DMS 273 (cell line): ENCODE measurements around the gene TMEM123.

Source experiments
- DNase-seq: peaks from one replicate; lab custom pipeline; 2025; ENCODE audit not compliant: unreplicated experiment; lab: John Stamatoyannopoulos, UW

TMEM123 gene

GRCh38 chr11:102473543-102473942 lies 21.0 kb upstream of the TMEM123 start:
- no peak for DNase-seq

DNA sequence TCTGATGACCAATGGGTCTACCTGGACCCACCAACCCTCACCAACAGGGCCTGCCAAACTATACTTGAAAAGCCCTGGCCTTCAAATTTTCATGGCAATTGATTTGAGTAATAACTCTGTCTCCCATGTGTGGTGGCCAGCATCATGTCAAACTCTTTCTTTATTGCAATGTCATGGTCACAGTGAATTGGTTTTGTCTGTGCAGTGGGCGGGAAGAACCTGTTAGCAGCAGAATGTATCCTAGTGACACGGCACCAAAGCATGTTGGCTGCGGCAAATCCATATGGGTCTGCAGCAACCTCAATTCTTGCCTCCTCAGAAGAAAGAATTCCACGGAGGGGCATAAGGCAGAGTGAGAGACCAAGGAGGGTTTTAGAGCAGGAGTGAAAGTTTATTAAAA lies 19.6 kb upstream of the TMEM123 start:
- DNase-seq: no peak

DNA sequence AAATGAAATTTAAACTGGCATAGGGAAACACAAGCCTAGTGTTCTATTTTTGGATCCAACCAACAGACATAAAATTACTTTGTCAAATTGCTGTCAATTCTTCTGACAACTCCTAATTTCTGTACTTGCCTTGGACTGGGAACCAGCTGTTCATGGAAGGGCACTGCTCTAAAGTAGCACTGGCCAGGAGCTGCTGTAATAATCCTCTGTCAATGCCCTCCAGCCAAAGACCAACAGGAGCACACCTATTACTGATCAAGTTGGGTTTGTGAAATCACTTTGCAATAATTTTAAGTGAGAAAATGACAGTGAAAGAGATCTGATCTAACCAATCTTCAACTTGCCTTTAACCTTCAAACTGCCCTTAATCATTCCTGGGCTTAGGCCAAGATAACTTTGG lies 18.9 kb upstream of the TMEM123 start:
- DNase-seq: no peak

- DNase-seq: no peak
Measured at GRCh38 chr11:102470251-102470650, 17.7 kb upstream of the TMEM123 start.

GRCh38 chr11:102469196-102469821 lies 16.7 kb upstream of the TMEM123 start:
- no peak for DNase-seq

DNA sequence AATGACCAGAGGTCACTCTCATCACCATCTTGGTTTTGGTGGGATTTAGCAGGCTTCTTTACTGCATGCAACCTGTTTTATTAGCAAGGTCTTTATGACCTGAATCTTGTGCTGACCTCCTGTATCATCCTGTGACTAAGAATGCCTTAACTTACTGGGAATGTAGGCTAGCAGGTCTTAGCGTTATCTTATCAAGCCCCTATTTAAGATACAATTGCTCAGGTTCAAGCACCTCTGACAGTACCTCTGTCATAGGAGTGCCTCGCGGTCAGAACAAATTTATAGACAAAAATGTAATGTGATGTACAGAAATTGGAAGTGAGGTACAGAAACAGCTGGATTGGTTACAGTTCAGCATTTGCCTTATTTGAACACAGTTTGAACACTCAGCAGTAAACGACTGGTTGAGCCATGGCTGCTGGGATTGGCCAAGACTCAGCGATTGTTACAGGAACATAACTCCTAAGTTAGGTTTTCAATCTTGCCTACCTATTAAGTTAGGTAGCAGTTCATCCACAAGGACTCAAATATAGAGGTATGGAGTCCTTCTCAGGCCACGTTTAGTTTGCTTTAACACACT lies 16.1 kb upstream of the TMEM123 start:
- DNase-seq: no peak

- no peak for DNase-seq
Measured at GRCh38 chr11:102467853-102468580, 15.5 kb upstream of the TMEM123 start.

GRCh38 chr11:102467080-102467708 lies 14.6 kb upstream of the TMEM123 start:
- DNase-seq: no peak

DNA sequence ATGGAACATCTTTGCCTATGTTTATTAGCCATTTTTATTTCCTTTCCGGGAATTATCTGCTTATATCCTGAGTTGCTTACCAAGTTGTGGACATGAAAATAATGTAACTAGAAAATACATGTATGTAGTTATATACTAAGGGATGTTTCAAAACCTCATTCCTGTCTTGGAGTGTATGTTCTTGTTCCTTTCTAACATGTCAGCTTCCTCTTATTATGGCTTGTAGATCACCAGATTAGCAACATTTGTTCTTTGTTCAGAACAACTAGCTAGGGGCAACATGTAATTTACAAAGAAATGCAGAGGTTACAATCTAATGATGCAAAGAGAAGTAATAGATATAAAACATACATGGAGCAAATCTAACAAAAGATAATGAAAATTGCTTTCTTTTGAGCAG lies 13.1 kb upstream of the TMEM123 start:
- DNase-seq: no peak

DNA sequence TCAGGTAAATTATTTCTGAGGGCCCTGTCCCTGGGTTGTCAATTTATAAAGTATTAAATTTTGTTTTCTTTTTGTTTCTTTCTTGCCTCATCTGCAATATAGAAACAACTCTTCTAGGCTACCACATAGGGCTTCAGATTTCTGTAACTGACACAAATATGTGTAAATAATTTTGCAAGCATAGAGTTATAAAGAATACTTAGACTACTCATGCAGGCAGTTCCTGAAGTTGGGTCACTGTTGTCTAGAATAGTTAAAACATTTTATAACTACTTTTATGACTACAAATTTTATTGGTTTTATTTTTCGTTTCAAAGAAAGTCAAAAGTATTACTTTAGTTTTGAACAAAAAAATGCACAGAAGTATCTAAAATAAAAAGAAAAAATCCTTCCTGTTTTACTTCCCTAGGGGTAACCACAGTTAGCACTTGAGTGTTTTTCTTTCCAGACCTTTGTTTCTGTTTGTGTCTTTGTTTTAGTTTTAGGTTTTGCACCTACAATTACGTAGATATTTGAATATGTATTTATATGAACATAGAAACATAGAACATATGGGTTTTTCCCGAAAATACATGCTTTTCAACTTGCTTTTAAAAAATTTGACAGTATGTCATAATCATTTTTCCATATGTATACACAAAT lies 12.4 kb upstream of the TMEM123 start:
- DNase-seq: no peak

DNA sequence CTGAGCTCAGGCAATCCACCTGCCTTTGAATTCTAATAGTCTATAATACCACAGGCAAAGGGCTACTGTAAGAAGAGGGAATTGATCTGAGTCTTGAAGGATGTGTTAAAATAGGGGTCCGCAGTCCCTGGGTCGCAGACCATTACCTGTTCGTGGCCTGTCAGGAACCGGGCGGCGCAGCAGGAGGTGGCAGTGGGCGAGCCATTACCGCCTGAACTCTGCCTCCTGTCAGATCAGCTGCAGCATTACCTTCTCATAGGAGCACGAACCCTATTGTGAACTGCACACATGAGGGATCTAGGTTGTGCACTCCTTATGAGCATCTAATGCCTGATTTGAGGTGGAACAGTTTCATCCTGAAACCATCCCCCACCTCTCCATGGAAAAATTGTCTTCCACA lies 11.5 kb upstream of the TMEM123 start:
- no peak for DNase-seq

DNA sequence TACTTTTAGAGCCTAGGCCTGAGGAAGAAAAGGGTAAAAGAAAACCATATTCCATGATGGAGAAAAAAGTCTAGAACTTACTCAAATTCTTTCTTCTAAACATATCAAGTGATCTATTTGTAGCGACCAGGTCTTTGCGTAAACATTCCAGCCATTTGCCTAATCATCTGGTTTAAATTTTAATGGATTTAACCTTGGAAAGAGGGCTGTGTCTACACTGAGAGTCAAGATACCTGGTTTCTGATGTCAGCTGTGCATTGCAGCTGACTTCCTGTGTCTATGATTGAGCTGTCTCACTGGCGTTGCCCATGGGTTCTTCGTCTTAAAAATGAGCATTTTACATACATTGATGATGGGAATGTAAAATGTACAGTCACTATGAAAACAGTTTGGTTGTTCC lies 10.0 kb upstream of the TMEM123 start:
- no peak for DNase-seq

DNA sequence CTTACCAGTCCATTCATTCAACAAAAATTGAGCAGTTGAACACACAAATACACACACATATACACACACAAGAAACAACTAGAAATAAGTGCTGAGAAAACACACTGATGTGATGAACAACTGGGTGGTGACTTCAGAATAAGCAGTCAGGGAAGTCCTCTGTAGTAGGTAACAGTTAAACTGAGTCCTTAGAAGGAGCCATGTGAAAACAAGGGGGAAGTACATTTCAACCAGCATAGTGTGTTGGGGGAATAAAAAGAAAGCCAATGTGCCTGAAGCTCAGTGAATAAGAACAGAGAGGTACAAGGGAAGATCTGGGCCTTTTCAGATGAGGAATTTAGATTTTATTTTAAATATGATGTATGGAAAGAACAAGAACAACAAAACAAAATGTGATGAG lies 6.8 kb upstream of the TMEM123 start:
- no peak for DNase-seq

DNA sequence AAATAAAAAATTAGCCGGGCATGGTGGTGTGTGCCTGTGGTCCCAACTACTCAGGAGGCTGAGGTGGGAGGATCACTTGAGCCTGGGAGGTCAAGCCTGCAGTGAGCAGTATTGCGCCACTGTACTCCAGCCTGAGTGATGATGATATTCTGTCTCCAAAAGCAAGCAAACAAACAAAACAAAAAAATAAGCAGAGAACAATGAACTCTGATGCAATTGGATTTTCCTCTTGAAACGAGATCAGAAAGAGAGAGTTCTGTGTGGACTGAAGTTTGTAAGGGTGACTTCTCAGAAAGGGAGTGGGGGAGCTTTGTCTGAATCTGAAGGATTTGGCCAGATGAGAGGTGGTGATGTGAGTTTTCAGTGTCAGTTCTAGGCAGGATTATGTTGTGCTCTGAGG lies 6.0 kb upstream of the TMEM123 start:
- no peak for DNase-seq

GRCh38 chr11:102457865-102458264 lies 5.3 kb upstream of the TMEM123 start:
- peak; percentile 2 for DNase-seq

DNA sequence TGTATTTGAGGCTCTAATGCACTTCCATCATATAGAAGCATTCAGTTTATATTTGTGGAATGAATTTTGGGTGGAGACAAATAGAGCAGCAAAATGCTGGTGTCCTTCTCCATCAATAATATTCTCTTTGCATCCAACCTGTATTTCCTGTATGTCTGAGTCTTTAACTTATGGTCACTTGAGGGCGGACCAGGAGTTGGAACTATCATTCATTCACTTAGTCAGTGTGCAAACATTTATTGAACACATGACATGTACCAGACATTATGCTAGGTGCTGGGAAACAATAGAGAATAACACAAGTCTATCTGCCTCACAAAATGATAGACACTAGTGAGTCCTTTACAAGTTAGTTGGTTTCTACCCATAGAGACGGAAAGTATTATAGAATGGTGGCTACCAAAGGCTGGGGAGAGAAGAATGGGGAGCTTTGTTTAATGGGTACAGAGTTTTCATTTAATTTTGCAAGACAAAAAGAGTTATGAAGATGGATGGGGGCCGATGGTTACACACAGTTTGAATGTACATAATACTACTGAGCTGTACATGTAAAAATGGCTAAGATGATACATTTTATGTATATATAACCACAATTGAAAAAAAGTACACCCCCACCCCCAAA lies 4.6 kb upstream of the TMEM123 start:
- no peak for DNase-seq

DNA sequence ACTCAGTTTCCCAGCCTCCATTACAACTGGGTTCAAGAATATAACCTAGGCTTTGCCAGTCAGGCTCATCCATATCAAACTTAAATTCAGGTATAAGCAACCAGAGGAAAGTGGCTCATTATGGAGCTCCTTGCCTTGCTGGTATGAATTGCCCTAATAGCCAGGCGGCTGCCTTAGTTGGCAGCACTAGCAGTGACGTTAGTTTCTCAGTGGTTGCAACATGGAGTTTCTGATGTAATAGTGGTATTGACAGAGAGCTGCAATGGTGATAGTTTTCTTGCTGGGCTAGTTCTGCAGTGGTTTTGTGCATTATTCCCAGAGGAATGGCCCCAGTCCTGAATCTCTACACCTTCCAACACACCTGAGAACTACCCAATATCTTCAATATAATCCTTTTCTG lies 3.8 kb upstream of the TMEM123 start:
- no peak for DNase-seq

- DNase-seq: no peak
Measured at GRCh38 chr11:102453921-102454320, 1.4 kb upstream of the TMEM123 start.

DNA sequence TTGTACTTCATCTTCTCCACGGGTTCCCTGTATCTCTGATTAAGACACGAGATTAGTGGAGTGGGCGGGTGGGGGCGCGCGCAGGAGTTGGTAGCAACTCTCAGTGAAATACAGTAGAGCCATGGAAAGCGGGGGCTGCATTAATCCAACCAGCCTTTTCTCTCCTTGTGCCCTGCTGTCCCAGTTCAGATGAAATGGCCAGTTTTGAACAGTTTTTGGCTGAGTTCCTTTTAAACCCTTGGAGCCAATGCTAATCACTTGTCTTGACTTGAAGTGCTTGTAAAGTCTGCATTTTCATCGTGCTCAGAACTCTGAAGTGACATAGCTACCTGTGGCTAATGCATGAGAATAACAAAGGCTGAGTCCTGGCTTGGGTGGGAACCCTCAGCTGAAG lies 734 bp upstream of the TMEM123 start:
- peak; percentile 48 for DNase-seq

DNA sequence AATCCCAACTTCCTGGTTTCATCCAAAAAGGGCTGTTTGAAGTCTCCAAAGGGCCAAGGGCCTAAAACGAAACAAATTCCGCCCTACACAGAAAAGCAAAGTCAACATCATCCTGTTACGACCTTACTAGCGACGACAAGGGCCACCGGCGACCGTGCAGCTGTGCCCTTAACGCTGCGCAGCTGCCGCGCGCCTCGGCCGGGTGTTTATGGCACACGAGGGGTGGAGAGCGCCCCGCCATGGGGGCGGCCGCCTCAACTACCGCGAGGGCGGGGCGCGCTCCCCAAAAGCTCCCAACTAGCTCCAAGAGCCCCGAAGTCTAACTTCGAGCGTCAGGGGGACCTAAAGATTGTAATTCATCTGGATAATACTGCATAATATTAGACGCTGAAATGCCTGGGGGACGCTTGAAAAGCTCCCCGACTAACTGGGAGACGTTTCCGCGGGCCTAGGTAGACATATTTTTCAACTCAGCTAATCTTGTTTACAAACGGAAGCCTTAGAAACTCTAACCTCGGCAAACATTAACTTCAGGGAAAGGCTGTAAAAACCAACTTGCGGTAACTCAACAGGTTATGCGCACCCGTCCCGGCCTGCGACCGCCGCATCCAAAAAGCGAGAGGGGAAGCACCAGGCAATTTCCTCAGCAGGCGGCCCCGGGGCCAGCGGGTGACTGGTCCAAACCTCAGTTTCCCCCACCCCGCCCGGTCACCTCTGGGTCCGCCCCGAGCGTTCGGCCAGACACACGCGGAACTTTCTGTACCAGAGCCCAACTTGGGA lies 694 bp downstream of the TMEM123 start:
- DNase-seq: peak; percentile 78
